BLaER1 treated with 17β-estradiol and CSF1 and Interleukin-3, amounts not matched to agents 10 nM and 100 nM (cell line): ENCODE measurements around the gene PRSS38.

Source experiments
- H3K27ac ChIP-seq, 11 experiments: shearing (Covaris generic); formaldehyde crosslinking; 2 replicates each; pipeline ENCODE4 v1.8.1; 2022
- H3K27me3 ChIP-seq, 11 experiments: shearing (Covaris generic); formaldehyde crosslinking; 2 replicates each; pipeline ENCODE4 v1.8.1; 2022
- H3K36me3 ChIP-seq, 11 experiments: shearing (Covaris generic); formaldehyde crosslinking; 2 replicates each; pipeline ENCODE4 v1.8.1; 2022
- H3K4me1 ChIP-seq, 10 experiments: shearing (Covaris generic); formaldehyde crosslinking; 2 replicates each; pipeline ENCODE4 v1.8.1; 2022
- H3K4me2 ChIP-seq, 11 experiments: shearing (Covaris generic); formaldehyde crosslinking; 2 replicates each; pipeline ENCODE4 v1.8.1; 2022
- H3K4me3 ChIP-seq, 10 experiments: shearing (Covaris generic); formaldehyde crosslinking; 2 replicates each; pipeline ENCODE4 v1.8.1; 2022
- H3K9ac ChIP-seq, 11 experiments: shearing (Covaris generic); formaldehyde crosslinking; 2 replicates each; pipeline ENCODE4 v1.8.1; 2022
- H3K9me3 ChIP-seq, 11 experiments: shearing (Covaris generic); formaldehyde crosslinking; replicated peaks in 1 of 11; 2 replicates each; pipeline ENCODE4 v1.8.1; 2022
- H4K20me1 ChIP-seq, 11 experiments: shearing (Covaris generic); formaldehyde crosslinking; 2 replicates each; pipeline ENCODE4 v1.8.1; 2022
- Cebpa-rat ChIP-seq, 11 experiments: shearing (Covaris generic); IDR thresholded peaks; 2 replicates each; pipeline ENCODE4 v1.8.1; 2022

Gene PRSS38

DNA sequence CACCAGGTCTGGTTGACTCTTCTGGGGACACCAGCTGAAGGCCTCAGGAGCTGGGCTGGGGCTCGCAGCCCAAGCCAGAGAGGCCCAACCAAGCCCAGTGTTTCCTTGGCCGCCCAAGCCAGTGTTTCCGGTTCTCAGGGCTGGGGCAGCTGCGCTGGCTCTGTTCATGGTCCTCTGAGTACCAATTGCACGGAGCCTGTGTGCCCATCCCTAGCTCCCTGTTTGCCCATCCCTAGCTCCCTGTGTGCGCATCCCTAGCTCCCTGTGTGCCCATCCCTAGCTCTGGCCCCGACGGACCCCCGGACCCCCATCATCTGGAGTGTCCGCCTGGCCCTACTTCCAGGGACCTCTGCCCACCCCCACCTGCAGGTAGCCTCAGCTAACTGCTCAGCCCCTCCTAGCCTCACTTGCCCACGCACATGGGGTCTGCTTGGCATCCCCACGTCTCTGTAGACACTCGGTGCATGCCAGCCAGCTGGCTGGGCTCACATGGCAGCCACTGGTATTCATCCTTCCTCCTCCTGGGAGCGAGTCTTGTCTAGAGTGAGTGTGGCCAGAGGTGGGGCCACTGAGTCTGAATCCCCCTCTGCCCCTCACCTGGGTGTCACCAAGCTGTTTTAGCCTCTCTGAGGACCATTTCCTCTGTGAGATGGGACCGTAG, 68.3 kb downstream of the PRSS38 start:
- no peaks in the 10 kb centered on the region for H3K36me3 ChIP-seq
- H3K4me2 ChIP-seq, result no peak overlapping the region
- no peaks in the 10 kb centered on the region for H3K9me3 ChIP-seq
- no peaks in the 10 kb centered on the region for H4K20me1 ChIP-seq
- no peak for TF ChIP-seq Cebpa-rat (IDR thresholded peaks at IDR 0.05)
- peaks cover 4 to 31% (median 10%) of the 10 kb centered on the region in 10 experiments; a peak in 15 of 20 replicates for H3K4me1 ChIP-seq
- H3K27me3 ChIP-seq, result no peaks in the 10 kb centered on the region
- no peak overlapping the region for H3K27ac ChIP-seq
- H3K9ac ChIP-seq, result no peak overlapping the region
- H3K4me3 ChIP-seq, result no peak overlapping the region

DNA sequence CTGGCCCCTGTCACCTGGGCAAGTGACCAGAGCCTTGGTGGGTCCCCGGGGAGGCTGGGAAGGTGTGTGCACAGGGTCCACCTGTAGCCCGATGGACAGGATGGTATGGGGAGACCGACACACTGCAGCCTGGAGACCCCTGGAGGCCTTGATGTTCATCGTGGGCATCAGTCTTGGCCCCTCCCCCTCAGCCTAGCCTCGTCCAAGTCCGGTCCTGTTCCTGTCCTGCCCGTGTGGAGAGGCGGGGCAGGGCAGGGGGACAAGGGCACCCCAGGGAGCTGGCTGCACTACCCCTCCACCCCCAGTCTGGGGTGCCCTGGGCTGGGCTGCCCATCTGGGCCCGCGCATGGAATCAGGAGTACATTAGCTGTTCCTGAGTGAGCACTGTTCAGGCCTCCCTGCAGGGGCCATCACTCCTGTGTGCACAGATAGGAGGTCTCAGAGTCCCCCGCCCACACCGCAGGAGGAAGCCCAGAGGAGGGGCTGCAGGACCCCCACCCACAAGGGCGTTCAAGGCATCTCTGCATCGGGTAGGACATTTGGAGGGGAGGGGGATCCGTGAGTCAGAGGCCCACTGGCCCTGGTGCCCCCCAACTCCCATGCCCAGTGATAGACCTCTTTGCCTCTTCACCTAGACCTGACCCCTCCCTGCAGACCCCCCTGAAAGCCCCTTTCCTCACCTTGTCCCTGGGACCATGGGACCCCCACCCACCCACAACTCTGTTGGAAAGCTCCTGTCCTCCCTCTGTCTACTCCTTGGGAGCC, 69.1 kb downstream of the PRSS38 start:
- Histone ChIP-seq H4K20me1 (no peaks in the 10 kb centered on the region), H3K4me3 (no peak overlapping the region), H3K36me3 (no peaks in the 10 kb centered on the region), H3K9me3 (no peaks in the 10 kb centered on the region), H3K27ac (no peak overlapping the region), H3K4me2 (no peak overlapping the region), H3K4me1 (peaks cover 4 to 37% (median 10%) of the 10 kb centered on the region in 10 experiments; a peak in 15 of 20 replicates), H3K9ac (no peak overlapping the region), H3K27me3 (no peaks in the 10 kb centered on the region)
- no peak for TF ChIP-seq Cebpa-rat (IDR thresholded peaks at IDR 0.05)

DNA sequence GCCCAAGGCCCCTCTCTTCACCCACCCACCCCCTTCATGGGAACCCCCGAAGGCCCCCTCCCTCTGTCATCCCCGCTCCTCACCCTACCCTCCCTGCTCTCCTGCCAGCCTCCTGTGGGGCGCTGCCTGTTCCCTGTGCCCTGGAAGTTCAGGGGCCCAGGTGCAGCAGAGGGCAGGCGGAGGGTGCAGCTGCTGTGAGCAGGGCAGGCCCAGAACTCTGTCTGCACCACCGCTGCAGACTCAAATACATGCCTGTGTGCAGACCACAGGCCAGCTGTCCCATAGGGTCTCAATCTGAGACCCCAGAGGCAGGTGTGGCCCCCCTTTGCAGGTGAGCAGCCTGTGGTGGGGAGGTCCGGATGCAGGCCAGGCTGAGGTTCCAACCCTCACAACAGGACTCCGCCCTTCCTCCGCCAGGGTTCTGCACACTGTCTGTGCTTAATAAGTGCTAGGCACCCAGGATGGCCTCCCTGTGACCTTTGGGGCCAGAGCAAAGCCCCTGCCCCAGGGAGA, 69.7 kb downstream of the PRSS38 start:
- H3K36me3 ChIP-seq, result no peaks in the 10 kb centered on the region
- no peak for TF ChIP-seq Cebpa-rat (IDR thresholded peaks at IDR 0.05)
- H3K9me3 ChIP-seq, result no peaks in the 10 kb centered on the region
- no peak overlapping the region for H3K9ac ChIP-seq
- peak overlapping the region in 5 of 11 experiments; percentile 15 to 37 (median 26); a peak in 5 of 22 replicates for H3K4me2 ChIP-seq
- no peak overlapping the region for H3K4me3 ChIP-seq
- H3K4me1 ChIP-seq, result peaks cover 4 to 42% (median 10%) of the 10 kb centered on the region in 10 experiments; a peak in 15 of 20 replicates
- no peaks in the 10 kb centered on the region for H3K27me3 ChIP-seq
- H4K20me1 ChIP-seq, result no peaks in the 10 kb centered on the region
- H3K27ac ChIP-seq, result no peak overlapping the region

DNA sequence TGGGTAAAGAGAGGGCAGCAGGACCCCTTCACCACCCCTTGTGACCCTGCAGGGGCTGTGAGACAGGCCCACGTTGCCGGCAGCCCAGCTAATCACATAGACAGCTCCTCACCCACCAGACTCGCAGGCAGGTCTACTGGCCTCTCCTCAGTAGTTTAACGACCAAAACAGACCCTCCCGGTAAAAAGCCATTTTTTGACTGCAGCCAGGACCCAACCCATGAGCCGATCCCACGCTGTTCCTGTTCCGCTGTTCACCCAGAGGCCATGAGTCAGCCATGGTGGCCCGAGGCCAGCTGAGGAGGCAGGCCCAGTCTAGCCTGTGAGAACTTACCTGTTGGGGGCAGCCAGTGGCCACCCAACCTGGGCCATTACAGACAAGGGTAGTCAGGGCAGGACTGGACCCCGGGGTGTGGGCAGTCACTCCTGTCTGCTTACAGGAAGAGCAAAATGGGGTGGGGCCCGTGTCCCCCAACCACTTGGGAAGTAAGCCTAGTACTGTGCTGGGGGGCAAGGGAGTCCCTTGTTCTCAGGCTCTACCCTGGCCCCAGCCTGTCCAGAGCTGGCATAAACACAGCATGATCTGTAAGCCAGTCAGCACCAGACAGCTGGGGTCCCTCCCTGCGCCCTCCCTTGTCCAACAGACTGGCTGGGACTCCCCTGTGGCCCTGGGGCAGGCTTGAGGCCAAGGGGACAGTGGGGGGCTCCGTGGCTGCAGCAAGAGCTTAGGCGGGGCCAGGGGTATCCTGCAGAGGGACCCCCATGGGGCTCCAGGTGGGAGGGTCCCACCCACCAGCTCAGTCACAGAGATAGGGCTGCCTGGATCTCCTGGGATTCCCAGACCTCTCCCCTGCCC, 70.4 kb downstream of the PRSS38 start:
- no peaks in the 10 kb centered on the region for H3K36me3 ChIP-seq
- H3K4me2 ChIP-seq, result peak overlapping the region in 5 of 11 experiments; percentile 15 to 37 (median 26); a peak in 8 of 22 replicates
- peaks cover 4 to 42% (median 10%) of the 10 kb centered on the region in 10 experiments; a peak in 15 of 20 replicates for H3K4me1 ChIP-seq
- H3K4me3 ChIP-seq, result no peak overlapping the region
- H4K20me1 ChIP-seq, result no peaks in the 10 kb centered on the region
- H3K27me3 ChIP-seq, result no peaks in the 10 kb centered on the region
- TF ChIP-seq Cebpa-rat (IDR thresholded peaks at IDR 0.05), result no peak
- H3K9me3 ChIP-seq, result no peaks in the 10 kb centered on the region
- H3K9ac ChIP-seq, result no peak overlapping the region
- H3K27ac ChIP-seq, result no peak overlapping the region

DNA sequence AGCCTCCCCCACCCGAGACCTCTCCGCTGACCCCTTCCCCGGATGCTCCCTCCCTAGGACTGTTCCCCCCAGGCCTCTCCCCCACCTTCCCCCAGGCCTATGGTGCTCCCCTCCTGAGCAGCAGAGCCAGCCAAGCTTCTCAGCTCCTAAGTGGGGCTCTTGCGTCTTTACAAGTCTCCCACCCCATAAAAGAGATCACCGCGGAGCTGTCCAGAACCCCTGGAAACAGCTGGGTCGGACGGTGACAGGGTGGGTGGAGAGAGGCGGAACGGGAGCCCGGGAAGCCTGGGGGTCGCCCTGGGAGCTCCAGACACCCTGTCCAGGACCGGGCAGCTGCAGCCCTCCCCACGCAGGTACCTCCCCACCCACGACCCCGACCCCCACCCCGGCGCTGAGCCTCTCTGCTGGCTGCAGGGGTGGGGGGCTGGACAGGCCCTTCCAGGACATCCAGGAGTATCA, 71.1 kb downstream of the PRSS38 start:
- Histone ChIP-seq H3K4me3 (peak overlapping the region in 1 of 10 experiments; percentile 47; a peak in 4 of 20 replicates), H3K27ac (peak overlapping the region in 4 of 11 experiments; percentile 46 to 60 (median 57); a peak in 3 of 22 replicates)

DNA sequence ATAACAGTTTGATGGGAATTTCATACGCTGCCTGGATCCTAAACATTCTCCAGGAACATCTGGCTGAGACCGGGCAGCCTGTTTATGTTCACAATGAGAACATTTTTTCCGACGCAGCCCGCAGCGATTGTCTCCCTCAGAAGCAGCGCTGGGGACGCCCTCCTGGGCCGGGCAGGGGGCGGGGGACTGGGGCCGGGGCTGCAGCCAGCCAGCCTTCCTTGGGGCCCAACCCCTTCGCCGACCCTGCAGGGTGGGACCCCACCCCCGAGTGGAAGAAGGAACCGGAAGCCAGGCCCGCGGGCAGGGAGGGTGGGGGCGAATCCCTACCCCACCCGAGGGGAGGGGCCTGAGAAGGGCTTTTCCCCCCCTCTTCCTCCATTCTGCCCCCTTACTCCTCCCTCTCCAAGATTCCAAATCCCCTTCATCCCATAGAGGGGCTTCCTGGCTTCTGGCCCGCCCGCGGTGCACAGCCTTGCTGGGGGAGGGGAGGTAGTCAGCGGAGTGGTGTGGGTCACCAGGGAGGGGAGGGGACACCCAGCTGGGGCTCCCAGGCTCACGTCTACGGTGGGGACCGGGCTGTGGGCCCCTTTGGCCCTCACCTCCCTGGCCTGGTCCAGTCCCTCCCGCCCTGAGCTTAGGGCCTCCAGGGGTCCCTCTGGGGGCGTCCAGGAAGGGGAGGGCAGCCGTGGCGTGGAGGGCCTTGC, 71.7 kb downstream of the PRSS38 start:
- Histone ChIP-seq H3K27me3 (no peaks in the 10 kb centered on the region), H3K27ac (peak overlapping the region in 10 of 11 experiments; percentile 29 to 62 (median 46); a peak in 15 of 22 replicates), H4K20me1 (no peaks in the 10 kb centered on the region), H3K4me2 (peak overlapping the region; percentile 51 to 78 (median 60); a peak in 21 of 22 replicates), H3K4me1 (peaks cover 4 to 42% (median 10%) of the 10 kb centered on the region in 10 experiments; a peak in 15 of 20 replicates), H3K9me3 (no peaks in the 10 kb centered on the region), H3K4me3 (peak overlapping the region in 6 of 10 experiments; percentile 16 to 56 (median 42); a peak in 8 of 20 replicates), H3K36me3 (no peaks in the 10 kb centered on the region), H3K9ac (peak overlapping the region in 8 of 11 experiments; percentile 7 to 61 (median 50); a peak in 9 of 22 replicates)
- TF ChIP-seq Cebpa-rat (IDR thresholded peaks at IDR 0.05), result no peak

More for the DNA sequence above, 71.1 kb downstream of the PRSS38 start:
- Histone ChIP-seq H3K27me3 (no peaks in the 10 kb centered on the region), H3K9me3 (no peaks in the 10 kb centered on the region), H3K4me2 (peak overlapping the region; percentile 51 to 78 (median 60); a peak in 18 of 22 replicates), H3K4me1 (peaks cover 4 to 42% (median 10%) of the 10 kb centered on the region in 10 experiments; a peak in 15 of 20 replicates), H3K9ac (peak overlapping the region in 4 of 11 experiments; percentile 35 to 61 (median 51); a peak in 5 of 22 replicates), H4K20me1 (no peaks in the 10 kb centered on the region), H3K36me3 (no peaks in the 10 kb centered on the region)
- no peak for TF ChIP-seq Cebpa-rat (IDR thresholded peaks at IDR 0.05)

DNA sequence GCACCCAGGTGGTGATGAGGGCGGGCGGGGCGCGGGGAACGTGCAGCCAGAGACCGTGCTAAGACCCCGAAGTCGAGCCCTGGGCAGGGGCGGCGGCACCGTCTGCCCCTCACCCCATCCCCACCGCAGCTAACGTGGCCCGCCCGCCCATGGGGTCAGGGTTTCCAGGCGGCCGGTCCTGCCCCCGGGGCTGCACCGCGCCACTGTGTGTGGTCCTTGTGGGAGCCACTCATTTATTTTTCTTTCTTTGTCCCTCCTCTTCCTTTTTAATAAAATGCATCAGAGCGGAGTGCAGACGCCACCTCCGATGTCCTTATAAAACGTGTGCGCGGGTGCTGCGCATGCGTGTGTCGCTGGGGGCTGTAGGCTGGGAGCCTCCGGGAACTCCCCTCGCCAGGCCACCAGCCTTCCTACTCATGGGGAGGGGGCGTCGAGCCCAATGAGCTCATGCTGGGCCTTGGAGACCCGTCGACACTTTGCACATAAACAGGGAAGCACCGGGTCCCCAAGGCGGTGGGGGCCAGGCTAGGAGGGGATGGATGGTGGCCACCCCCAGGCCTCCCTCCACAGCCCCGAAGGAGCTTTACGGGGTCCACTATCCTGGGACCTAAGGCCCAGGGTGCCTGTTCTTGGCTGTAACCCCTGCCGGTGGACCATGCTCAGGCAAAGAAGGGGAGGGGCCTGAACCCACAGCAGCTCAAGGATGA, 72.4 kb downstream of the PRSS38 start:
- peak overlapping the region in 9 of 11 experiments; percentile 51 to 78 (median 60); a peak in 14 of 22 replicates for H3K4me2 ChIP-seq
- no peak overlapping the region for H3K9ac ChIP-seq
- no peaks in the 10 kb centered on the region for H3K36me3 ChIP-seq
- H3K27me3 ChIP-seq, result no peaks in the 10 kb centered on the region
- TF ChIP-seq Cebpa-rat (IDR thresholded peaks at IDR 0.05), result no peak
- H3K27ac ChIP-seq, result peak overlapping the region in 4 of 11 experiments; percentile 34 to 59 (median 46); a peak in 7 of 22 replicates
- peaks cover 4 to 42% (median 10%) of the 10 kb centered on the region in 10 experiments; a peak in 15 of 20 replicates for H3K4me1 ChIP-seq
- no peaks in the 10 kb centered on the region for H3K9me3 ChIP-seq
- H3K4me3 ChIP-seq, result no peak overlapping the region; a peak in 1 of 20 replicates
- no peaks in the 10 kb centered on the region for H4K20me1 ChIP-seq
